ENCODE results near the gene PTGES2.

GRCh38 chr9:128145951-128146351 lies 18.4 kb upstream of the PTGES2 start:
- TF ChIP-seq GATA2 (IDR thresholded peaks at IDR 0.05; ENCODE audit: low read depth, low read length): no peak
- no peak for TF ChIP-seq GATA3 (IDR thresholded peaks at IDR 0.05; ENCODE audit: low read depth, low read length)

All from SH-SY5Y (cell line).